Stimulated activated CD8-positive, alpha-beta memory T cell treated with anti-CD3 and anti-CD28 coated beads, Interleukin-4, amount 100 ng/mL, for 24 hours (primary cell): Measurements from ENCODE around the gene PPP1CA.

ENCODE experiments used
- DNase-seq: peaks from one replicate; pipeline ENCODE4 v3.0.0-alpha.2; 2020; ENCODE audit warnings: low read depth

Gene PPP1CA

DNA sequence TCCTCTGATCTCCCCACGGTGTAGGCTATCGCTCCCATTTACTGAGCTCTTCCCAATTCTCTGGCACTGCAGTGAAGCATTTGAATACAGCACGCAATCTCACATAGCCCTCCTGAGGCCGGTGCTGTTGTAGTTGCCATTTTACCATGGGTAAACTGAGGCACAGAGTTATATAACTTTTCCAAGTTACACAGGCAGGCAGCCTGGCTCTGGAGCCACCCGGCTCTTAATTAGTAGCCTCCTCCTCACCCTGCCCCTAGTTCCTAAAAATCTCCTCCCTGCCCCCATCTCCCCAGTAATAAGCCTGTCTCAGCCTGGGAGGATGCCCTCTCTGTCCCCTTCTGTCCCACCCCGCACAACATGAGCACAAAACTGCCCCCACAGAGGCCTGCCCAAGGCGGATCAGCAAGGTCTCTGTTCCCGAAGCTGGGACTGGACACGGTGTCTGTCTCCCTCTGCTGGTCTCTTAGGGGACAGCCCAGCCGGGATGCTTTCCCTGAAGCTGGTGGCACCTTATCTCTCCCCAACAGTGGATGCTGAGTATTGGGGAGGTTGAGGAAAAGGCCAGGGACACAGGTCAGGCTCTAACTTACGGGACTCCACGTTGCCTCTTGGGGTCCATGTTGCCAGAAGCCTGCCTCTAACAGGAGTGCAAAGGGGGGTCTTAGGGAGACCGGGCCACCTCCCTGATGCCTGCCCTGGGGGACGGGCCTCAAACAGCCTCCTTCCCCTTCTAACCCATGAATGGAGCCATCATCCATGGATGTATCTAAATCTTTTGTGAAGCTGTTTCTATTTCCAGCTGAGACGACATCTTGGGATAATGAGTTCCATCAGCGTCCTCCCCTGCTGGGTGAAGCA is 19.2 kb downstream of the PPP1CA start:
- peak; percentile 72 for DNase-seq

- DNase-seq: no peak
Measured at GRCh38 chr11:67381244-67381972, 20.2 kb downstream of the PPP1CA start.

GRCh38 chr11:67379061-67380058 is 22.3 kb downstream of the PPP1CA start:
- no peak for DNase-seq

DNA sequence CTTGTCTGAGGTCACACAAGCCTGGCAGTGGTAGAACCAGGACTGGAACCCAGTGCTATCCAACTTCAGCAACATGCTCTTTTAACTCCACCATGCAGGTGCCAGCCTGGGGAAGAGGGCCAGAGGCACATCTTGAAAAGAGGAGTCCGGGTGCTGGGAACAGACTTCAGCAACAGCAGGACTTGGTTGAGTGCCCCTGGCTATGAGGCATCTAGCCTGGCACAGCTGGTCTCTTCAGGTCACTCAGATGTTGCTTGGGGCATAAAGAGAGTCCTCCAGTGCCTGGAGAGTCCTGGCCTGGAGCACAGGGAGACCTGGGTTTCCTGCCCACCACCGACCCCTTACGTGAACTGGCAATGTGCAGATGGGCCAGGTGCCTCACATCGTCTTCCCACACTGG is 23.1 kb downstream of the PPP1CA start:
- DNase-seq: no peak

DNA sequence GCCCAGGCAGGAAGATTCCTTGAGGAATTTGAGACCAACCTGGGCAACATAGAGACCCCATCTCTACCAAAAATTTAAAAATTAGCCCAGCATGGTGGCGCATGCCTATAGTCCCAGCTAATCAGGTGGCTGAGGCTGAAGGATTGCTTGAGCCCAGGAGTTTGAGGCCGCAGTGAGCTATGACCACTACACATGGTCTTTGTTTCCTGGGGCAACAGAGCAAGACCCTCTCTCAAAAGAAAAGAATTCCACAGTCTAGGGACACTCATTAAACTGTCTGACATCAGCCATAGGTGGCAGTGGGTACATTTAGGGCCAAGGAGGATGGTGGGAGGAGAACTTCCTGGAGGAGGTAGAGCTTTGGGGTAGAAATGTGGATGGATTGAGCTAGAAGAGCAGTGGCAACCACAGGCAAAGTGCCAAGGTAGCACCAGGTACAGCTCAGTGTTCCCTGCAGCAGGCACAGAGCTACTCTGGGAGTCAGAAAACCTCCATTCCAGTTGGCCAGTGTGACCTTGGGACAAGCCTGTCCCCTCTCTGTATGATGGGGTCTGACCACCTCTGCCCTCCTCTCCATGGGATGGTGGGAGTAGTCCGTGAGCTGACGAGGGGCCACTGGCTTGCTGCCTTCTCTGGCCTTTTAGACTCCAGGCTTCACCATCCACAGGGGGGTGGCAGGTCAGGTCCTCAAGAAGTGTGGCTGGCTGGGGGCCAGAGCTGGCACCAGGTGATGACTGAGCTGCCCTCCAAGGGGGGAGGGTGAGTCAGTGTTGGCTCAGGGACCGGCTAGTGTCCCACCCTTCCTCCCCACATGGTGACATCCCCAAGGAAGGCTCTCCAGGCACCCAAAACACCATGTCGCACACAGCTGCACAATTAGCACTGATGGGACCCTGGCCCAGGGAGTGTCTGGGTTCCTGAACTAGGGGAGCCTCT is 24.5 kb downstream of the PPP1CA start:
- DNase-seq: no peak

- DNase-seq: no peak
Measured at GRCh38 chr11:67376063-67376820, 25.4 kb downstream of the PPP1CA start.

GRCh38 chr11:67375320-67376055 is 26.2 kb downstream of the PPP1CA start:
- DNase-seq: no peak

- DNase-seq: no peak
Measured at GRCh38 chr11:67374571-67375281, 26.9 kb downstream of the PPP1CA start.

GRCh38 chr11:67373648-67374570 is 27.7 kb downstream of the PPP1CA start:
- peak; percentile 66 for DNase-seq

DNA sequence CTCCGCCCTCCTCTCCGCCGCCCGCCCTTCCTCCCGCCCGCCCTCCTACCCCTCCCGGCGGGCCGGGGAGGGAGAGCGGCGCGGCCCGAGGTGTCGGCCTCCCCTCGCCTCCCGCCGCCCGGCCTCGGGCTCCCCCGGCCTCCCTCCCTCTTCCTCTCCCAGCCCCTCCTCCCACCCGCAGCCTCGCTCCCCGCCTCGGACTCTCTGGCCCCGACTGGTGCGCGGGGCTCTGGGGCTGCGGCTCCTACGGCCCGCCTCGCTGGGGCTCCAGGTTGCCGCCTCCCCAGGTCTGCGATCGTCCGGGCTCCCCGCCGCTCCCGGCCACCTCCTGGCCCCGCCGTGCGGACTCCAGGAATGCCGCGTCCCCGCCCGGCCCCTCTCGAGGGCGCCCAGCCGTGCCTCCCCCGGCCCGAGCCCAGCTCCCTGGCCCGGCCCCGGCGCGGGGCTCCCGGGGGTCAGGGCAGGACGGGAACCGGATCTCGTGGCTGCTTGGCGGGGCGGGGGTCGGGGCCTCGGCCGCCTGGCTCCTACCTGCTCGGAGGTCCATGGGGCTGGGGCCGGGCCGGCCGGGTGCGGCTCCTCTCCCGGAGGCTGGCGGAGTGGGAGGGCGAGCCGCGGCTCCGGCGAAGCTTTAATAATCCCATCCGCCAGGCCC is 28.5 kb downstream of the PPP1CA start, which contains the start of gene CLCF1:
TSS of gene CLCF1 (minus strand) at position 606 of the 655 bp plus-strand sequence. CDS start at position 547, 59 bp downstream.
- DNase-seq: no peak

GRCh38 chr11:67372321-67372992 is 29.2 kb downstream of the PPP1CA start:
- no peak for DNase-seq

DNA sequence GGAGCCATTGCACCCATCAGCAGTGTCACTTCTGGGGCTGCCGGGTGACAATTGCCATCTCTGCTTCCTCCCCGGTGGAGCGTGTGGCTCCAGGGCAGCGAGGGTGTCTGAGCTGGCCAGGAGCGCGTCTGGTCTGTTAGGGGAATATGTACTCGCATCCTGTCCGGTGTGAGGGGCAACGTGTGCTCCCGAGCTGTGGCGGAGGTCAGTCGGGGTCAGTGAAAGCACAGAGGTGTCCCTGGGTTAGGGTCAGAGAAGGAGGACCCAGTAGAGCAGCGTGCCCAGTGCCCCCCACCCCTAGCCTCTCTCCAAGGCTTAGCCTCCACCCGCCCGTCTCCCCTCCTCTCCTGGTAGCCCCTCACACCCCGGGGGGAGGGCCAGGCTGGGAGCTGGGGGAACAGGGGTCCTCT is 29.7 kb downstream of the PPP1CA start:
- DNase-seq: no peak

GRCh38 chr11:67371189-67371910 is 30.3 kb downstream of the PPP1CA start:
- DNase-seq: no peak

- no peak for DNase-seq
Measured at GRCh38 chr11:67370351-67371076, 31.1 kb downstream of the PPP1CA start.

GRCh38 chr11:67369801-67370284 is 31.8 kb downstream of the PPP1CA start:
- no peak for DNase-seq
